IPS-15b (cell line): ENCODE results near the gene FOXP3.

Experiments
- H3K27me3 ChIP-seq: one replicate; pipeline ENCODE4 v1.6.1; 2013; ENCODE audit warnings: low read length; ENCODE audit not compliant: control insufficient read depth, insufficient read depth
- H3K36me3 ChIP-seq: one replicate; pipeline ENCODE4 v1.6.1; 2013; ENCODE audit warnings: low read length; ENCODE audit not compliant: control insufficient read depth, insufficient read depth
- H3K4me1 ChIP-seq: one replicate; pipeline ENCODE4 v1.6.1; 2013; ENCODE audit warnings: mild to moderate bottlenecking, low read length; ENCODE audit not compliant: control insufficient read depth, insufficient read depth
- H3K4me3 ChIP-seq: one replicate; pipeline ENCODE4 v1.5.1; 2013; ENCODE audit warnings: low read depth, low read length
- H3K9ac ChIP-seq: one replicate; pipeline ENCODE4 v1.6.1; 2013; ENCODE audit warnings: low read depth, mild to moderate bottlenecking, low read length
- H3K9me3 ChIP-seq: one replicate; pipeline ENCODE4 v1.6.1; 2013; ENCODE audit warnings: mild to moderate bottlenecking, low read length; ENCODE audit not compliant: control insufficient read depth, insufficient read depth

FOXP3 gene

GRCh38 chrX:49228185-49228584 lies 36.3 kb downstream of the FOXP3 start:
- peaks cover 2% of the 10 kb centered on the region for H3K27me3 ChIP-seq
- H3K36me3 ChIP-seq = no peaks in the 10 kb centered on the region
- H3K9me3 ChIP-seq = peaks cover 3% of the 10 kb centered on the region
- H3K4me3 ChIP-seq = no peak overlapping the region
- no peak overlapping the region for H3K9ac ChIP-seq
- H3K4me1 ChIP-seq = no peaks in the 10 kb centered on the region

GRCh38 chrX:49227726-49228125 lies 36.8 kb downstream of the FOXP3 start:
- peaks cover 2% of the 10 kb centered on the region for H3K27me3 ChIP-seq
- no peaks in the 10 kb centered on the region for H3K4me1 ChIP-seq
- no peak overlapping the region for H3K9ac ChIP-seq
- H3K36me3 ChIP-seq = no peaks in the 10 kb centered on the region
- H3K9me3 ChIP-seq = peaks cover 3% of the 10 kb centered on the region
- no peak overlapping the region for H3K4me3 ChIP-seq

- Histone ChIP-seq H3K27me3 (peaks cover 2% of the 10 kb centered on the region), H3K36me3 (no peaks in the 10 kb centered on the region), H3K9ac (no peak overlapping the region), H3K4me3 (no peak overlapping the region), H3K9me3 (peaks cover 3% of the 10 kb centered on the region), H3K4me1 (no peaks in the 10 kb centered on the region)
These were observed 37.6 kb downstream of the FOXP3 start for GRCh38 chrX:49226946-49227345.

- H3K9ac ChIP-seq = no peak overlapping the region
- H3K9me3 ChIP-seq = peaks cover 3% of the 10 kb centered on the region
- H3K36me3 ChIP-seq = no peaks in the 10 kb centered on the region
- peaks cover 2% of the 10 kb centered on the region for H3K27me3 ChIP-seq
- H3K4me1 ChIP-seq = no peaks in the 10 kb centered on the region
- no peak overlapping the region for H3K4me3 ChIP-seq
These were observed 38.7 kb downstream of the FOXP3 start for GRCh38 chrX:49225858-49226257.

- H3K27me3 ChIP-seq = peaks cover 2% of the 10 kb centered on the region
- H3K36me3 ChIP-seq = no peaks in the 10 kb centered on the region
- no peaks in the 10 kb centered on the region for H3K4me1 ChIP-seq
- H3K9ac ChIP-seq = no peak overlapping the region
- no peaks in the 10 kb centered on the region for H3K9me3 ChIP-seq
- H3K4me3 ChIP-seq = no peak overlapping the region
These were observed 42.6 kb downstream of the FOXP3 start for GRCh38 chrX:49221868-49222267.

- H3K4me3 ChIP-seq = no peak overlapping the region
- peaks cover 2% of the 10 kb centered on the region for H3K27me3 ChIP-seq
- H3K9me3 ChIP-seq = no peaks in the 10 kb centered on the region
- H3K9ac ChIP-seq = no peak overlapping the region
- no peaks in the 10 kb centered on the region for H3K36me3 ChIP-seq
- no peaks in the 10 kb centered on the region for H3K4me1 ChIP-seq
These were observed 44.4 kb downstream of the FOXP3 start for GRCh38 chrX:49220100-49220499.

GRCh38 chrX:49214996-49215526 lies 49.4 kb downstream of the FOXP3 start:
- Histone ChIP-seq H3K36me3 (no peaks in the 10 kb centered on the region), H3K9ac (no peak overlapping the region), H3K9me3 (no peaks in the 10 kb centered on the region), H3K27me3 (no peaks in the 10 kb centered on the region), H3K4me3 (no peak overlapping the region), H3K4me1 (no peaks in the 10 kb centered on the region)

- Histone ChIP-seq H3K9me3 (no peaks in the 10 kb centered on the region), H3K27me3 (no peaks in the 10 kb centered on the region), H3K36me3 (no peaks in the 10 kb centered on the region), H3K4me3 (no peak overlapping the region), H3K9ac (no peak overlapping the region), H3K4me1 (no peaks in the 10 kb centered on the region)
These were observed 50.1 kb downstream of the FOXP3 start for GRCh38 chrX:49214416-49214815.

- no peaks in the 10 kb centered on the region for H3K36me3 ChIP-seq
- no peak overlapping the region for H3K4me3 ChIP-seq
- H3K9ac ChIP-seq = no peak overlapping the region
- H3K4me1 ChIP-seq = no peaks in the 10 kb centered on the region
- no peaks in the 10 kb centered on the region for H3K9me3 ChIP-seq
- no peaks in the 10 kb centered on the region for H3K27me3 ChIP-seq
These were observed 51.6 kb downstream of the FOXP3 start for GRCh38 chrX:49212861-49213260.

GRCh38 chrX:49212209-49212608 lies 52.3 kb downstream of the FOXP3 start:
- no peaks in the 10 kb centered on the region for H3K9me3 ChIP-seq
- H3K4me1 ChIP-seq = no peaks in the 10 kb centered on the region
- H3K27me3 ChIP-seq = no peaks in the 10 kb centered on the region
- no peak overlapping the region for H3K9ac ChIP-seq
- no peak overlapping the region for H3K4me3 ChIP-seq
- H3K36me3 ChIP-seq = no peaks in the 10 kb centered on the region

- Histone ChIP-seq H3K9me3 (no peaks in the 10 kb centered on the region), H3K4me1 (no peaks in the 10 kb centered on the region), H3K4me3 (no peak overlapping the region), H3K27me3 (no peaks in the 10 kb centered on the region), H3K9ac (no peak overlapping the region), H3K36me3 (no peaks in the 10 kb centered on the region)
These were observed 53.4 kb downstream of the FOXP3 start for GRCh38 chrX:49211074-49211473.

GRCh38 chrX:49210406-49210805 lies 54.1 kb downstream of the FOXP3 start:
- H3K36me3 ChIP-seq = no peaks in the 10 kb centered on the region
- H3K27me3 ChIP-seq = no peaks in the 10 kb centered on the region
- no peaks in the 10 kb centered on the region for H3K4me1 ChIP-seq
- no peak overlapping the region for H3K4me3 ChIP-seq
- H3K9ac ChIP-seq = no peak overlapping the region
- no peaks in the 10 kb centered on the region for H3K9me3 ChIP-seq
